ENCODE results near the gene ADAT3.

ADAT3 gene

DNA sequence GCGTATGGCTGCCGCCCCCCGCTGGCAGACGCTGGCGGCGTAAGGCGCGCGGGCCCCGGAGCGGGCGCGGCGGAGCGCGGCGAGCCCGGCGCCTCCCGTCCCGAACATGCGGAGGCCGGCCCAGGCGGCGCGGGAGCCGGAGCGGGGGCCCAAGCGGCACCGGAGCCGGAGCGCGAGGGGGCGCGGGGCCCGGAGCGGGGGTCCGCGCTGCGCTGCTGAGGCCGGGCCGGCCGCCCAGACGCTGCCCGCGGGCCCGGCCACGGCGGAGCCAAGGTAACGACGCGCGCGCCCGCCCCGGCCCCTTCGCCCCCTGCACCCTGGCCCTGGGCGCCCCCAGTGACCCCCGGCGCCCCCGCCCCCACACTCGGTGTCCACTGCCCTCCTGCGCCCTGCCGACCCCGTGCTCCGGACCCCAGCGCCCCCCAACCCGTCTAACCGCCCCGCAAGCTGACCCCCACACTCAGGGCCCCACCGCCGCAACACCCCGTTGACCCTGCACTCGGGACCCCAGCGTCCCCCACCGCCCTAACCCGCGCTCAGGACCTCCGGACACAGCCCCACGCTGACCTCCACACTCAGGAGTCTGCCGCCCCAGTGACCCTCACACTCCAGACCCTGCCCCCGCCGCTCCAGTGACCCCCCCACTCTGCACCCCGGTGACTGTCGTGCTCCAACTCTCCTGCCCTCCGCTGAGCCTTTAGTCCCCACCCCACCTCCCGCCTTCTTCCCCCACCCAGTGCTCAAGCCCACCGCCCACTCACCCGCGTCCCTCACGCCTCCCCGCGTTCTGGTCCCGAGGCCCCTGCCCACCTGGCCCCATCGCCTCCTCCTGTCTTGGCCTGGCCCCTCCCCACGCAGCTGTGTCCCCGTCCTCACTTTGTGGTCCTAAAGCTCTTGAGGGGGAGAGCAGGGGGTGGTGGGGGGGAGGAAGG, 36.2 kb downstream of the ADAT3 start, which contains the start of gene CSNK1G2:
Gene CSNK1G2, plus strand, starts transcription at position 27 of the 932 bp plus-strand sequence. CDS start 28,601 bp downstream, outside the sequence.
- no peak for TF ChIP-seq TAF1 (IDR thresholded peaks at IDR 0.05; ENCODE audit: low read depth)
- TF ChIP-seq FOXM1 (IDR thresholded peaks at IDR 0.05; ENCODE audit: borderline replicate concordance, low read depth) = no peak
- peak; percentile 56; the same call in 1 of the 2 replicates for TF ChIP-seq ZBTB7A (IDR thresholded peaks at IDR 0.05; ENCODE audit: low read depth)
- peak; percentile 49 for TF ChIP-seq YY1 (IDR thresholded peaks at IDR 0.05; ENCODE audit: low read depth)
- no peak for TF ChIP-seq EGR1 (IDR thresholded peaks at IDR 0.05)

DNA sequence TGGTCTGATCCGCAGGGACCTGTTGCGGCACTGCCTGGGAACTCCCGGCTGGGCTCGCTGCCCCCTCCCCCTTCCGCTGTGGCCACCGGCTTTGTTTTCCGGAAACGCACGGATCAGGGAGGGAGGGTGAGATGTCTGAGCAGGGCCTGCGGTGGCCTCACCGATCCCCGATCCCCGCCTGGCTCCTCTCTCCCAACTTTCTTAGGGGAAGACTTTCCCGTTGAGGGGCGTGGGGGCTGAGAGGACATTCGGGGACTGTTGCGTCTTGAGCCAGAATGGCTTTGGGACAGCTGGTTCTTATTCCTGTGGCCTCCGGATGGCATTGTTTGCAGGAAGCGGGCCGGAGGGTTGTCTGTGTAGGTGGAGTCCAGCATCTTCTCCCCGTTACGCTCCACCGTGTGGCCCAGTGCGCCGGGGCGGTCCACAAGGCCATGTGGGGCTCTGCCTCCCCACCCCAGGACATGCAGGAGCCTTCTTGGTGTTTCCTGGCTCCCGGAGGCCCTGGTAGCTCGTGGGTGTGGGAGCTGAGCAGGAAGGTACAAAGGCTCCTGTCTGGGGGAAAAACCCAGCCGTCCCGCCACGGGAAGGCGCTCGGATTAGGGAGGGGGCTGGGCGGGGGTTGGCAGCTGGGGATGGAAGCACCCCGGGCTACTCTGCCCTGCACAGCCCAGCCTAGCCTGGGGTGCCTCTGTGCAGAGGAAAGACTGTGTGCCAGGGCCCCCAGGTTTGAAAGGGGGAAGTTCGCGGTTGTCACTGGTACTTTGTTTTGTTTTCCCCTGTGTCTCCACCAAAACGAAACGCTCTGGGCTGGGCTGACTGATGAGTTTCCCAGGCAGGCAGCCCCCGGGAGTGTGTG, 37.1 kb downstream of the ADAT3 start:
- TF ChIP-seq TAF1 (IDR thresholded peaks at IDR 0.05; ENCODE audit: low read depth) = 0 out of 2 replicates have a peak, but pooled peaks have one; percentile 20
- no peak for TF ChIP-seq CEBPB (IDR thresholded peaks at IDR 0.05)

DNA sequence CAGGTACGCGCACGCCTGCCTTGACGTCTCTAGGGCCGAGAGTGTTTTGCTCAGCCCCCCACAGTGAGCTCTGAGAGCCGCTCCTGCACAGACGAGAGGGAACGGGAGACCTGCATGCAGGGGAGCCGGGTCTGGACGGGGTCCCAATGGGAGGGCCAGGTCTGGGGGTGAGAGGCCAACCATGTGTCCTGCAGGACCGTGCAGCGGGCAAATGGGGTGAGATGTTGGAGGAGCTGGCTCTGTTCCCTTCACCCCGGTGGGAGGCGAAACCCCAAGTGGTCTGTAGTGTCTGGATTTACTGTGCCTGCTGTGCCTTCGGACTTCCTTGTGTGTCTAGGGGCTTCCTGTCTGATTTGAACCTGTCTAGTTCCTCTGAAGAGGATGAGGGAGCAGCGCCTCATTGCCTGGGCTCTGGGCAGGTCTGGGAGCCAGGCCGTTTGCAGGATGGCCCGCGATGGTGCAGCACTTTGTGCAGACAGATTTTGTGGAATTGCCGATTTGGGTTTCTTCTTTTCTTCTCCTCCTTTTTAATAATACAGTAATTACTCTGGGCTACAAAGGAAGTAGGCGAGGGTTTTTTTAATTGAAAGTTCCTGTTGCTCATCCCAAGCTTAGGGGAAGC, 37.8 kb downstream of the ADAT3 start:
- TF ChIP-seq EP300 (IDR thresholded peaks at IDR 0.05; ENCODE audit: borderline replicate concordance) (no peak), TAF1 (IDR thresholded peaks at IDR 0.05; ENCODE audit: low read depth) (no peak), FOXM1 (IDR thresholded peaks at IDR 0.05; ENCODE audit: borderline replicate concordance, low read depth) (no peak), TEAD4 (IDR thresholded peaks at IDR 0.05) (no peak)
- TF ChIP-seq, protein P1, sequence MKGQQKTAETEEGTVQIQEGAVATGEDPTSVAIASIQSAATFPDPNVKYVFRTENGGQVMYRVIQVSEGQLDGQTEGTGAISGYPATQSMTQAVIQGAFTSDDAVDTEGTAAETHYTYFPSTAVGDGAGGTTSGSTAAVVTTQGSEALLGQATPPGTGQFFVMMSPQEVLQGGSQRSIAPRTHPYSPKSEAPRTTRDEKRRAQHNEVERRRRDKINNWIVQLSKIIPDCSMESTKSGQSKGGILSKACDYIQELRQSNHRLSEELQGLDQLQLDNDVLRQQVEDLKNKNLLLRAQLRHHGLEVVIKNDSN (IDR thresholded peaks at IDR 0.05) = no peak

DNA sequence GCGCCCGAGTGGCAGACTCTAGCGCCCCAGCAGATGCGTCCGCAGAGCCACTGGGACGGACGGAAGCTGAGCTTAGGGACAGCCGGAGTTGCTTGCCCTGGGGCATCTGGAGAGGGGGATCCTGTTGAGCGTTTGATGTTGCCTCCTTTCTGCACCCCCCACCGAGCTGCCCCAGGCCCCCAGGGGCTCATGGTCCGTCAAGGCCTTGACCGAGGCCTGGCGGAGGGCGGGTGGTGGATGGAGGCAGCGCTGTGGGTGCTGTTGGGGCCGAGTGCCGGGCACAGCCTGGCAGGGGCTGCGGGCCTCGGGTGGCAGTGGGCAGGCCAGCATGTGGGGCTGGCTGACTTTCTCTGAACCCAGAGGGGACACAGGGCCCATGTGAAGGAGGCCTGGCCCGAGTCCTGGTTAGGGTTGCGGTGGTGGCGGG, 38.5 kb downstream of the ADAT3 start:
- TF ChIP-seq FOXM1 (IDR thresholded peaks at IDR 0.05; ENCODE audit: borderline replicate concordance, low read depth) (no peak), EP300 (IDR thresholded peaks at IDR 0.05; ENCODE audit: borderline replicate concordance) (no peak), TAF1 (IDR thresholded peaks at IDR 0.05; ENCODE audit: low read depth) (no peak), ZBTB7A (IDR thresholded peaks at IDR 0.05; ENCODE audit: low read depth) (no peak), TEAD4 (IDR thresholded peaks at IDR 0.05) (no peak), RAD21 (IDR thresholded peaks at IDR 0.05; ENCODE audit: low read depth) (no peak), TCF12 (IDR thresholded peaks at IDR 0.05; ENCODE audit: low read depth) (no peak), YY1 (IDR thresholded peaks at IDR 0.05; ENCODE audit: low read depth) (no peak), CEBPB (IDR thresholded peaks at IDR 0.05) (no peak), CREB1 (IDR thresholded peaks at IDR 0.05; ENCODE audit: low read depth) (no peak), NFIC (IDR thresholded peaks at IDR 0.05) (no peak), EGR1 (IDR thresholded peaks at IDR 0.05) (no peak)
- TF ChIP-seq, protein P2, sequence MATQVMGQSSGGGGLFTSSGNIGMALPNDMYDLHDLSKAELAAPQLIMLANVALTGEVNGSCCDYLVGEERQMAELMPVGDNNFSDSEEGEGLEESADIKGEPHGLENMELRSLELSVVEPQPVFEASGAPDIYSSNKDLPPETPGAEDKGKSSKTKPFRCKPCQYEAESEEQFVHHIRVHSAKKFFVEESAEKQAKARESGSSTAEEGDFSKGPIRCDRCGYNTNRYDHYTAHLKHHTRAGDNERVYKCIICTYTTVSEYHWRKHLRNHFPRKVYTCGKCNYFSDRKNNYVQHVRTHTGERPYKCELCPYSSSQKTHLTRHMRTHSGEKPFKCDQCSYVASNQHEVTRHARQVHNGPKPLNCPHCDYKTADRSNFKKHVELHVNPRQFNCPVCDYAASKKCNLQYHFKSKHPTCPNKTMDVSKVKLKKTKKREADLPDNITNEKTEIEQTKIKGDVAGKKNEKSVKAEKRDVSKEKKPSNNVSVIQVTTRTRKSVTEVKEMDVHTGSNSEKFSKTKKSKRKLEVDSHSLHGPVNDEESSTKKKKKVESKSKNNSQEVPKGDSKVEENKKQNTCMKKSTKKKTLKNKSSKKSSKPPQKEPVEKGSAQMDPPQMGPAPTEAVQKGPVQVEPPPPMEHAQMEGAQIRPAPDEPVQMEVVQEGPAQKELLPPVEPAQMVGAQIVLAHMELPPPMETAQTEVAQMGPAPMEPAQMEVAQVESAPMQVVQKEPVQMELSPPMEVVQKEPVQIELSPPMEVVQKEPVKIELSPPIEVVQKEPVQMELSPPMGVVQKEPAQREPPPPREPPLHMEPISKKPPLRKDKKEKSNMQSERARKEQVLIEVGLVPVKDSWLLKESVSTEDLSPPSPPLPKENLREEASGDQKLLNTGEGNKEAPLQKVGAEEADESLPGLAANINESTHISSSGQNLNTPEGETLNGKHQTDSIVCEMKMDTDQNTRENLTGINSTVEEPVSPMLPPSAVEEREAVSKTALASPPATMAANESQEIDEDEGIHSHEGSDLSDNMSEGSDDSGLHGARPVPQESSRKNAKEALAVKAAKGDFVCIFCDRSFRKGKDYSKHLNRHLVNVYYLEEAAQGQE (IDR thresholded peaks at IDR 0.05; ENCODE audit: low read depth) = no peak
- TF ChIP-seq, protein P1 (IDR thresholded peaks at IDR 0.05) = no peak
- TF ChIP-seq, protein P3, sequence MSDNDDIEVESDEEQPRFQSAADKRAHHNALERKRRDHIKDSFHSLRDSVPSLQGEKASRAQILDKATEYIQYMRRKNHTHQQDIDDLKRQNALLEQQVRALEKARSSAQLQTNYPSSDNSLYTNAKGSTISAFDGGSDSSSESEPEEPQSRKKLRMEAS (IDR thresholded peaks at IDR 0.05) = no peak

DNA sequence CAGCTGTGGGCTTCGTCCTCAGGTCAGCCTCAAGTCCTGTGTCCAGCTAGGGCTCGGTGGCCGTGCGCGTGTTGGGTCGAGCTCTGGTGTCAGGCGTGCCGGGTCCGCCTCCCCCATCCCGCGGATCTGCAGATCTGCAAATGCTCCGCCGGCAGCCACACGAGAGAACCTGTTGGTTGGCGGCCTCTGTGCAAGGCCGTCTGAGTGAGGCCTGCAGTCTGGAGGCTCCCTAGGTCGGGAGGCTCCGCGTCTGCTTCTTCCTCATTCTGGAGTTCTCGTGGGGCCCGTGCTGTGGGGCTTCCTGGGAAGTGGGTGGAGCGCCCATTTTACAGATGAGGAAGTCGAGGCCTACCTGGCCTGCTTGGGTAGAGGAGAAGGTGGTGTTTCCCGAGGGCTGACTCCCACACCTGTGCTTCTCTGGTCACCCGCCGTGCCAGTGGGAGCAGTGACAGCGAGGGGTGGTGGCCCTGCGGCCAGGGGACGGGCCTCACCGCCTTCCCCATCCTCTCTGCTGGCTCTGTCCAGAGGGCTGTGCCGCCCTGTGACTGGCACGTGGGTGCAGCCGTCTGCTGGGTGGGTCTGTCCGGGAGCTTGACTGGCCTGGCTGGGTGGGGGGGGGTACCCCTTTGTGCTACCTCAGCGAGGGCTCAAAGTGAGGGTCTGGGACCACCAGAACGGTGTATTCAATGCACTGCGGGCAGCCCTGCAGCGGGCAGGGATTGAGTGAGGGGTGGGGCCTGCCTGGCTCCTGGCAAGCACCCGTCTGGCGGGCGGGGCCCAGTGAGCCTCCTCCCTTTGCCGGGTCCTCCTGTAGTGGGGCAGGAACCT, 39.1 kb downstream of the ADAT3 start:
- TF ChIP-seq, protein P2 (IDR thresholded peaks at IDR 0.05; ENCODE audit: low read depth) = no peak
- no peak for TF ChIP-seq TAF1 (IDR thresholded peaks at IDR 0.05; ENCODE audit: low read depth)
- no peak for TF ChIP-seq RAD21 (IDR thresholded peaks at IDR 0.05; ENCODE audit: low read depth)
- no peak for TF ChIP-seq ZBTB7A (IDR thresholded peaks at IDR 0.05; ENCODE audit: low read depth)
- TF ChIP-seq EGR1 (IDR thresholded peaks at IDR 0.05) = no peak
- TF ChIP-seq, protein P3 (IDR thresholded peaks at IDR 0.05) = no peak
- TF ChIP-seq CREB1 (IDR thresholded peaks at IDR 0.05; ENCODE audit: low read depth) = no peak
- TF ChIP-seq EP300 (IDR thresholded peaks at IDR 0.05; ENCODE audit: borderline replicate concordance) = no peak
- TF ChIP-seq YY1 (IDR thresholded peaks at IDR 0.05; ENCODE audit: low read depth) = no peak
- no peak for TF ChIP-seq NFIC (IDR thresholded peaks at IDR 0.05)
